Measurements from ENCODE around the gene ANKH. TPM values are rescaled to one million over a fixed set of nuclear protein-coding genes. Genes with fewer than 3 reads are reported as not detected.

ANKH gene
- total RNA-seq, 1 experiment from 2014 or later, result 16.9 TPM

GRCh38 chr5:14726066-14726838 lies 145.3 kb downstream of the ANKH start:
- POLR2A ChIA-PET, result no interaction called here
- CTCF ChIA-PET, result interaction anchor here (1.0 to 5.6 kb wide), 6 partner anchors 9 to 276 kb away, joined by 3 to 52 read pairs (median 4); no protein-coding TSS in a partner anchor
- Mint-ChIP-seq H3K4me1 (peaks cover 36% of the 10 kb centered on the region), H3K27me3 (ENCODE audit: low read depth) (no peaks in the 10 kb centered on the region; the same call in 1 of the 2 replicates), H3K9me3 (peaks cover 4% of the 10 kb centered on the region; the same call in 1 of the 2 replicates), H3K36me3 (no peaks in the 10 kb centered on the region), H3K4me3 (no peak overlapping the region), H3K27ac (peak overlapping the region; percentile 35)
- ATAC-seq (no peak), DNase-seq (ENCODE audit: low spot score) (no peak)
- TF ChIP-seq FOXK1 (CRISPR knock-in tag; IDR thresholded peaks at IDR 0.05), result no peak
- TF ChIP-seq NFYB (CRISPR knock-in tag; conservative IDR thresholded peaks at IDR 0.05; ENCODE audit: low read depth), result no peak
- no peak for TF ChIP-seq PRDM15 (CRISPR knock-in tag; IDR thresholded peaks at IDR 0.05)
- no peak for TF ChIP-seq SP1 (CRISPR knock-in tag; conservative IDR thresholded peaks at IDR 0.05)
- TF ChIP-seq, protein P1, sequence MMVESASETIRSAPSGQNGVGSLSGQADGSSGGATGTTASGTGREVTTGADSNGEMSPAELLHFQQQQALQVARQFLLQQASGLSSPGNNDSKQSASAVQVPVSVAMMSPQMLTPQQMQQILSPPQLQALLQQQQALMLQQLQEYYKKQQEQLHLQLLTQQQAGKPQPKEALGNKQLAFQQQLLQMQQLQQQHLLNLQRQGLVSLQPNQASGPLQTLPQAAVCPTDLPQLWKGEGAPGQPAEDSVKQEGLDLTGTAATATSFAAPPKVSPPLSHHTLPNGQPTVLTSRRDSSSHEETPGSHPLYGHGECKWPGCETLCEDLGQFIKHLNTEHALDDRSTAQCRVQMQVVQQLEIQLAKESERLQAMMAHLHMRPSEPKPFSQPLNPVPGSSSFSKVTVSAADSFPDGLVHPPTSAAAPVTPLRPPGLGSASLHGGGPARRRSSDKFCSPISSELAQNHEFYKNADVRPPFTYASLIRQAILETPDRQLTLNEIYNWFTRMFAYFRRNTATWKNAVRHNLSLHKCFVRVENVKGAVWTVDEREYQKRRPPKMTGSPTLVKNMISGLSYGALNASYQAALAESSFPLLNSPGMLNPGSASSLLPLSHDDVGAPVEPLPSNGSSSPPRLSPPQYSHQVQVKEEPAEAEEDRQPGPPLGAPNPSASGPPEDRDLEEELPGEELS (CRISPR knock-in tag; IDR thresholded peaks at IDR 0.05), result no peak
- TF ChIP-seq E2F4 (CRISPR knock-in tag; IDR thresholded peaks at IDR 0.05; ENCODE audit: borderline replicate concordance, low read depth), result no peak
- TF ChIP-seq FOXP1 (CRISPR knock-in tag; IDR thresholded peaks at IDR 0.05; ENCODE audit: borderline replicate concordance), result no peak
- TF ChIP-seq ESRRA (CRISPR knock-in tag; IDR thresholded peaks at IDR 0.05; ENCODE audit: borderline replicate concordance), result no peak
- TF ChIP-seq, protein P2, sequence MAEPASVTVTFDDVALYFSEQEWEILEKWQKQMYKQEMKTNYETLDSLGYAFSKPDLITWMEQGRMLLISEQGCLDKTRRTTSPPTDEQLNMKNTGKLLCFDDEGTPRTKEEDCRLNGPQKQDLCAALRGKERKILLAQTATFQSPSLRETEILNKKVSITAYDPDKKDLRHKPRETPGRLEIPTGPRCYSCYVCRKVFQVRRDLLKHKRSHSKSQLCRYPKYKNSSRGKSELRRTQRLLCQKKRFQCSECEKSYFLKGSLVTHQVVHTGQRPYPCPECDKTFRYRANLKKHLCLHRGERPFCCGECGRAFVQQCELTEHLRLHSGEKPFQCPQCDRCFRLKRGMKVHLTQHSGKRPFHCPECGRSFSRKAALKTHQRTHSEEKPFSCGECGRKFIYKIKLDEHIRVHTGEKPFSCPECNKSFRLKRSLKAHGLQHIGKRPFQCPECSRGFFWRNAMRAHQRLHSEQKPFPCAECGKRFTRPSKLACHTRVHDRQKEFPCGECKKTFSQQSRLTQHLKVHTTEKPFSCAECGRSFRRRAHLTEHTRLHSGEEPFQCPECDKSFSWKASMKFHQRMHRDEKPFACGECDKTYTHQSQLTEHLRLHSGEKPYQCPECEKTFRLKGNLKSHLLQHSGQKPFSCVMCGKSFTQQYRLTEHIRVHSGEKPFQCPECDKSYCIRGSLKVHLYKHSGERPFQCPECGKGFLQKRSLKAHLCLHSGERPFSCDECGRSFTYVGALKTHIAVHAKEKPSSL (CRISPR knock-in tag; conservative IDR thresholded peaks at IDR 0.05), result no peak
- TF ChIP-seq, protein P3, sequence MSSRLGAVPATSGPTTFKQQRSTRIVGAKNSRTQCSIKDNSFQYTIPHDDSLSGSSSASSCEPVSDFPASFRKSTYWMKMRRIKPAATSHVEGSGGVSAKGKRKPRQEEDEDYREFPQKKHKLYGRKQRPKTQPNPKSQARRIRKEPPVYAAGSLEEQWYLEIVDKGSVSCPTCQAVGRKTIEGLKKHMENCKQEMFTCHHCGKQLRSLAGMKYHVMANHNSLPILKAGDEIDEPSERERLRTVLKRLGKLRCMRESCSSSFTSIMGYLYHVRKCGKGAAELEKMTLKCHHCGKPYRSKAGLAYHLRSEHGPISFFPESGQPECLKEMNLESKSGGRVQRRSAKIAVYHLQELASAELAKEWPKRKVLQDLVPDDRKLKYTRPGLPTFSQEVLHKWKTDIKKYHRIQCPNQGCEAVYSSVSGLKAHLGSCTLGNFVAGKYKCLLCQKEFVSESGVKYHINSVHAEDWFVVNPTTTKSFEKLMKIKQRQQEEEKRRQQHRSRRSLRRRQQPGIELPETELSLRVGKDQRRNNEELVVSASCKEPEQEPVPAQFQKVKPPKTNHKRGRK (CRISPR knock-in tag; IDR thresholded peaks at IDR 0.05; ENCODE audit: borderline replicate concordance), result no peak
- TF ChIP-seq, protein P4, sequence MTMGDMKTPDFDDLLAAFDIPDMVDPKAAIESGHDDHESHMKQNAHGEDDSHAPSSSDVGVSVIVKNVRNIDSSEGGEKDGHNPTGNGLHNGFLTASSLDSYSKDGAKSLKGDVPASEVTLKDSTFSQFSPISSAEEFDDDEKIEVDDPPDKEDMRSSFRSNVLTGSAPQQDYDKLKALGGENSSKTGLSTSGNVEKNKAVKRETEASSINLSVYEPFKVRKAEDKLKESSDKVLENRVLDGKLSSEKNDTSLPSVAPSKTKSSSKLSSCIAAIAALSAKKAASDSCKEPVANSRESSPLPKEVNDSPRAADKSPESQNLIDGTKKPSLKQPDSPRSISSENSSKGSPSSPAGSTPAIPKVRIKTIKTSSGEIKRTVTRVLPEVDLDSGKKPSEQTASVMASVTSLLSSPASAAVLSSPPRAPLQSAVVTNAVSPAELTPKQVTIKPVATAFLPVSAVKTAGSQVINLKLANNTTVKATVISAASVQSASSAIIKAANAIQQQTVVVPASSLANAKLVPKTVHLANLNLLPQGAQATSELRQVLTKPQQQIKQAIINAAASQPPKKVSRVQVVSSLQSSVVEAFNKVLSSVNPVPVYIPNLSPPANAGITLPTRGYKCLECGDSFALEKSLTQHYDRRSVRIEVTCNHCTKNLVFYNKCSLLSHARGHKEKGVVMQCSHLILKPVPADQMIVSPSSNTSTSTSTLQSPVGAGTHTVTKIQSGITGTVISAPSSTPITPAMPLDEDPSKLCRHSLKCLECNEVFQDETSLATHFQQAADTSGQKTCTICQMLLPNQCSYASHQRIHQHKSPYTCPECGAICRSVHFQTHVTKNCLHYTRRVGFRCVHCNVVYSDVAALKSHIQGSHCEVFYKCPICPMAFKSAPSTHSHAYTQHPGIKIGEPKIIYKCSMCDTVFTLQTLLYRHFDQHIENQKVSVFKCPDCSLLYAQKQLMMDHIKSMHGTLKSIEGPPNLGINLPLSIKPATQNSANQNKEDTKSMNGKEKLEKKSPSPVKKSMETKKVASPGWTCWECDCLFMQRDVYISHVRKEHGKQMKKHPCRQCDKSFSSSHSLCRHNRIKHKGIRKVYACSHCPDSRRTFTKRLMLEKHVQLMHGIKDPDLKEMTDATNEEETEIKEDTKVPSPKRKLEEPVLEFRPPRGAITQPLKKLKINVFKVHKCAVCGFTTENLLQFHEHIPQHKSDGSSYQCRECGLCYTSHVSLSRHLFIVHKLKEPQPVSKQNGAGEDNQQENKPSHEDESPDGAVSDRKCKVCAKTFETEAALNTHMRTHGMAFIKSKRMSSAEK (CRISPR knock-in tag; IDR thresholded peaks at IDR 0.05; ENCODE audit: borderline replicate concordance), result no peak
